ENCODE results near the gene GALNS. TPM values are rescaled to one million over a fixed set of nuclear protein-coding genes. Genes with fewer than 3 reads are reported as not detected.
"Not testable (repeated sequence)": the region's sequence is repeated elsewhere in the genome, so short reads cannot be mapped to it uniquely, and the experiment has no call there.

The GALNS gene
- total RNA-seq, 1 experiment from 2014 or later = 29.5 TPM

GRCh38 chr16:88894681-88895300, 38.0 kb upstream of the GALNS start:
- ChIA-PET CTCF (no interaction called here), POLR2A (no interaction called here)
- TF ChIP-seq RELA (CRISPR knock-in tag; IDR thresholded peaks at IDR 0.05; ENCODE audit: borderline replicate concordance) = no peak
- TF ChIP-seq ZNF232 (CRISPR knock-in tag; IDR thresholded peaks at IDR 0.05) = no peak
- TF ChIP-seq ZSCAN18 (CRISPR knock-in tag; IDR thresholded peaks at IDR 0.05) = no peak
- TF ChIP-seq GTF2I (CRISPR knock-in tag; conservative IDR thresholded peaks at IDR 0.05) = no peak
- TF ChIP-seq ZNF138 (CRISPR knock-in tag; conservative IDR thresholded peaks at IDR 0.05) = no peak
- no peak for TF ChIP-seq SOX15 (CRISPR knock-in tag; IDR thresholded peaks at IDR 0.05)
- no peak for TF ChIP-seq NFATC4 (CRISPR knock-in tag; IDR thresholded peaks at IDR 0.05)
- no peak for TF ChIP-seq MXD4 (CRISPR knock-in tag; IDR thresholded peaks at IDR 0.05; ENCODE audit: borderline replicate concordance)
- no peak for TF ChIP-seq RORB (CRISPR knock-in tag; IDR thresholded peaks at IDR 0.05)
- Mint-ChIP-seq H3K27ac (no peak overlapping the region), H3K36me3 (no peaks in the 10 kb centered on the region), H3K27me3 (ENCODE audit: low read depth) (peaks cover 2% of the 10 kb centered on the region; the same call in 1 of the 2 replicates), H3K9me3 (no peaks in the 10 kb centered on the region), H3K4me3 (no peak overlapping the region), H3K4me1 (no peaks in the 10 kb centered on the region)
- no peak for DNase-seq (ENCODE audit: low spot score)
- no peak for ATAC-seq

GRCh38 chr16:88894266-88894665, 37.5 kb upstream of the GALNS start:
- POLR2A ChIA-PET; H3K4me1 Mint-ChIP-seq; H3K9me3 Mint-ChIP-seq; CTCF ChIA-PET; DNase-seq (ENCODE audit: low spot score); H3K4me3 Mint-ChIP-seq; H3K27ac Mint-ChIP-seq; ATAC-seq; H3K27me3 Mint-ChIP-seq (ENCODE audit: low read depth); H3K36me3 Mint-ChIP-seq: not testable (repeated sequence)

GRCh38 chr16:88893127-88893968, 36.6 kb upstream of the GALNS start:
- peaks cover 2% of the 10 kb centered on the region; the same call in 1 of the 2 replicates for H3K27me3 Mint-ChIP-seq (ENCODE audit: low read depth)
- ChIA-PET POLR2A (interaction anchor here (0.5 kb wide), 1 partner anchor 108 kb away, joined by 4 read pairs; no protein-coding TSS in a partner anchor), CTCF (no interaction called here)
- H3K27ac Mint-ChIP-seq = no peak overlapping the region
- no peaks in the 10 kb centered on the region for H3K36me3 Mint-ChIP-seq
- DNase-seq (ENCODE audit: low spot score) (no peak), ATAC-seq (no peak)
- H3K9me3 Mint-ChIP-seq = no peaks in the 10 kb centered on the region
- H3K4me3 Mint-ChIP-seq = no peak overlapping the region
- no peak for TF ChIP-seq RORB (CRISPR knock-in tag; IDR thresholded peaks at IDR 0.05)
- TF ChIP-seq ZNF416 (CRISPR knock-in tag; IDR thresholded peaks at IDR 0.05) = no peak
- TF ChIP-seq ATF6 (CRISPR knock-in tag; IDR thresholded peaks at IDR 0.05) = no peak
- no peak for TF ChIP-seq ZMAT4 (CRISPR knock-in tag; IDR thresholded peaks at IDR 0.05)
- TF ChIP-seq ESRRA (CRISPR knock-in tag; IDR thresholded peaks at IDR 0.05; ENCODE audit: borderline replicate concordance) = no peak
- no peak for TF ChIP-seq AFF4 (CRISPR knock-in tag; IDR thresholded peaks at IDR 0.05; ENCODE audit: borderline replicate concordance)
- TF ChIP-seq IRF1 (CRISPR knock-in tag; IDR thresholded peaks at IDR 0.05) = no peak
- no peak for TF ChIP-seq ATF3 (CRISPR knock-in tag; conservative IDR thresholded peaks at IDR 0.05)
- no peak for TF ChIP-seq HMGXB4 (CRISPR knock-in tag; IDR thresholded peaks at IDR 0.05)
- TF ChIP-seq FOXP1 (CRISPR knock-in tag; IDR thresholded peaks at IDR 0.05; ENCODE audit: borderline replicate concordance) = no peak
- no peaks in the 10 kb centered on the region for H3K4me1 Mint-ChIP-seq
